BE2C (cell line): ENCODE results near the gene CD59.
"Not testable (repeated sequence)": the region's sequence is repeated elsewhere in the genome, so short reads cannot be mapped to it uniquely, and the experiment has no call there.

ENCODE experiments used
- DNase-seq: peaks from one replicate; pipeline ENCODE4 v3.0.0-alpha.2; 2020
- H3K27me3 ChIP-seq: fragments of 250-450 bp; sonication (Bioruptor Pico); 2 replicates; pipeline ENCODE4 v1.5.1; 2020; ENCODE audit warnings: mild to moderate bottlenecking
- H3K36me3 ChIP-seq: fragments of 250-450 bp; sonication (Bioruptor Pico); 2 replicates; pipeline ENCODE4 v1.5.1; 2020; ENCODE audit warnings: mild to moderate bottlenecking
- H3K4me1 ChIP-seq: fragments of 250-450 bp; sonication (Bioruptor Pico); 2 replicates; pipeline ENCODE4 v1.5.1; 2020
- H3K4me3 ChIP-seq: 2 replicates; pipeline ENCODE4 v1.5.1; 2011; ENCODE audit warnings: low read depth, low read length
- H3K9me3 ChIP-seq: fragments of 250-450 bp; sonication (Bioruptor Pico); 2 replicates; pipeline ENCODE4 v1.5.1; 2020
- TF ChIP-seq, protein P1 (sequence below): IDR thresholded peaks from 2 replicates; pipeline ENCODE4 v1.5.1; 2012; ENCODE audit warnings: mild to moderate bottlenecking, low read depth, low read length

Gene CD59

GRCh38 chr11:33713856-33714398 lies 22.3 kb downstream of the CD59 start:
- DNase-seq: no peak
- no peaks in the 10 kb centered on the region for H3K4me1 ChIP-seq
- TF ChIP-seq, protein P1, sequence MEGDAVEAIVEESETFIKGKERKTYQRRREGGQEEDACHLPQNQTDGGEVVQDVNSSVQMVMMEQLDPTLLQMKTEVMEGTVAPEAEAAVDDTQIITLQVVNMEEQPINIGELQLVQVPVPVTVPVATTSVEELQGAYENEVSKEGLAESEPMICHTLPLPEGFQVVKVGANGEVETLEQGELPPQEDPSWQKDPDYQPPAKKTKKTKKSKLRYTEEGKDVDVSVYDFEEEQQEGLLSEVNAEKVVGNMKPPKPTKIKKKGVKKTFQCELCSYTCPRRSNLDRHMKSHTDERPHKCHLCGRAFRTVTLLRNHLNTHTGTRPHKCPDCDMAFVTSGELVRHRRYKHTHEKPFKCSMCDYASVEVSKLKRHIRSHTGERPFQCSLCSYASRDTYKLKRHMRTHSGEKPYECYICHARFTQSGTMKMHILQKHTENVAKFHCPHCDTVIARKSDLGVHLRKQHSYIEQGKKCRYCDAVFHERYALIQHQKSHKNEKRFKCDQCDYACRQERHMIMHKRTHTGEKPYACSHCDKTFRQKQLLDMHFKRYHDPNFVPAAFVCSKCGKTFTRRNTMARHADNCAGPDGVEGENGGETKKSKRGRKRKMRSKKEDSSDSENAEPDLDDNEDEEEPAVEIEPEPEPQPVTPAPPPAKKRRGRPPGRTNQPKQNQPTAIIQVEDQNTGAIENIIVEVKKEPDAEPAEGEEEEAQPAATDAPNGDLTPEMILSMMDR: no peak
- no peaks in the 10 kb centered on the region for H3K36me3 ChIP-seq
- no peaks in the 10 kb centered on the region for H3K9me3 ChIP-seq
- no peaks in the 10 kb centered on the region for H3K27me3 ChIP-seq
- no peak overlapping the region for H3K4me3 ChIP-seq

DNA sequence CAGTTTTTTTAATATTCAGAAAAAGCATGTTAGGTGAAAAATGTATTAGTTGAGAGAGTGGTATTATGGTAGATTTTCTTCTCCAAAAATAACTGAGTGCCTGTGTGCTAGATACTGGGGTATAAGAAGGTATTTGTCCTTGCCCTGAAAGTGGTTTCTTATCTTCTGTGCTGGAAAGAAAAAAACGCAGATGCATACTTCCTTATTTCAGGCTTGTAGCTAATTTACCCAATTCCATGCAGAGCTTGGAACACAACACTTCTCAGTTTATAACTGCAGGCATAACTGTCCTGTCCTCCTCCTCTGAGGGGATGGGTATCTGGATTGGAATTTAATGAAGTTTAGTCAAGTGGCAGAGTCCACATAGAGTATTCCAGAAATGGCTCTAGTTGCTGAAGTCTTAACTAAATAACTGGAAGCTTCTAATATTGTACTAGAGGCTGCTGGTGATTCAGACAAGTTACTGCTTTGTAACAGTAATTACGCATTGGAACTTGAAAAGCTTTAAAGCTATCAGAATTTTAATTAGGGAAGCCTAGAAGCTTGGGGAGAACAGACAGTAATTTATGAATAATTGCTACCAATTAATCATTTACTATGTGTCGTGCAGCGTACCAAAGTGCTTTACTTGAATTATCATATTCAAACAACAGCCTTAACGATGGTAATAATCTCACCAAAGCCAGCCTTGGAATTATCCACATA lies 22.9 kb downstream of the CD59 start:
- DNase-seq: no peak
- TF ChIP-seq, protein P1: no peak
- Histone ChIP-seq H3K4me1 (no peaks in the 10 kb centered on the region), H3K27me3 (no peaks in the 10 kb centered on the region), H3K36me3 (no peaks in the 10 kb centered on the region), H3K9me3 (no peaks in the 10 kb centered on the region), H3K4me3 (no peak overlapping the region)

DNA sequence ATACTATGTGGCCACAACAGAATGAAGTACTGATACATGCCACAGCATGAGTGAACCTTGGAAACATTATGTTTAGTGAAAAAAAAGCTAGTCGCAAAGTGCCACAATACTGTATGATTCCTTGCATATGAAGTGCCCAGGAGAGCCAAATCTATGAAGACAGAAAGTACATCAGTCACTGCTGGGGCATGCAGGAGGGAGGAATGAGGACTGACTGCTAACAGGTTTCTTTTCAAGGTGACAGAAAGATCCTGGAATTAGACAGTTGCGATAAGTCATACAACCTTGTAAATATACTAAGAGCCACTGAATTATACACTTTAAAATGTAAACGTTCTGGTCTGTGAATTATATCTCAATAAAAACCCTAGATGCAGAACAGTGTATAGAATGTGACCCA lies 23.8 kb downstream of the CD59 start:
- no peak overlapping the region for H3K4me3 ChIP-seq
- TF ChIP-seq, protein P1: no peak
- H3K36me3 ChIP-seq: no peaks in the 10 kb centered on the region
- DNase-seq: no peak
- no peaks in the 10 kb centered on the region for H3K27me3 ChIP-seq
- H3K4me1 ChIP-seq: no peaks in the 10 kb centered on the region
- H3K9me3 ChIP-seq: no peaks in the 10 kb centered on the region

GRCh38 chr11:33709466-33709865 lies 26.8 kb downstream of the CD59 start:
- Histone ChIP-seq H3K4me1 (no peaks in the 10 kb centered on the region), H3K27me3 (no peaks in the 10 kb centered on the region), H3K9me3 (no peaks in the 10 kb centered on the region), H3K4me3 (no peak overlapping the region), H3K36me3 (no peaks in the 10 kb centered on the region)
- no peak for DNase-seq
- TF ChIP-seq, protein P1: no peak

GRCh38 chr11:33708985-33709384 lies 27.2 kb downstream of the CD59 start:
- TF ChIP-seq, protein P1: no peak
- no peaks in the 10 kb centered on the region for H3K36me3 ChIP-seq
- no peaks in the 10 kb centered on the region for H3K27me3 ChIP-seq
- no peak overlapping the region for H3K4me3 ChIP-seq
- H3K9me3 ChIP-seq: no peaks in the 10 kb centered on the region
- no peaks in the 10 kb centered on the region for H3K4me1 ChIP-seq
- DNase-seq: no peak

GRCh38 chr11:33707831-33708230 lies 28.4 kb downstream of the CD59 start:
- H3K9me3 ChIP-seq, H3K36me3 ChIP-seq, H3K4me3 ChIP-seq, H3K4me1 ChIP-seq, H3K27me3 ChIP-seq, DNase-seq: not testable (repeated sequence)

GRCh38 chr11:33706966-33707365 lies 29.3 kb downstream of the CD59 start:
- Histone ChIP-seq H3K9me3 (no peaks in the 10 kb centered on the region), H3K4me1 (no peaks in the 10 kb centered on the region), H3K36me3 (no peaks in the 10 kb centered on the region), H3K4me3 (no peak overlapping the region), H3K27me3 (no peaks in the 10 kb centered on the region)
- DNase-seq: no peak
- TF ChIP-seq, protein P1: no peak
